Ovary (tissue), 3 donors: ENCODE results near the gene PRODH2.

Source experiments
- POLR2A ChIP-seq: fragments of 450-650 bp; IDR thresholded peaks from one replicate; pipeline ENCODE4 v1.6.1; 2017; ENCODE audit warnings: antibody characterized with exemption, mild to moderate bottlenecking, moderate library complexity
- TF ChIP-seq, protein P1 (sequence below), 3 donors: fragments of 450-650 bp in 2 of 3; fragments of 200-600 bp in 1 of 3; IDR thresholded peaks; one replicate each; pipeline versions ENCODE4 v1.5.1 to v1.8.0; 2016 to 2022; ENCODE audit warnings: antibody characterized with exemption in 3 of 3, mild to moderate bottlenecking in 1 of 3
- donor health status: DM: no; HTN: no; CAD: no.

DNA sequence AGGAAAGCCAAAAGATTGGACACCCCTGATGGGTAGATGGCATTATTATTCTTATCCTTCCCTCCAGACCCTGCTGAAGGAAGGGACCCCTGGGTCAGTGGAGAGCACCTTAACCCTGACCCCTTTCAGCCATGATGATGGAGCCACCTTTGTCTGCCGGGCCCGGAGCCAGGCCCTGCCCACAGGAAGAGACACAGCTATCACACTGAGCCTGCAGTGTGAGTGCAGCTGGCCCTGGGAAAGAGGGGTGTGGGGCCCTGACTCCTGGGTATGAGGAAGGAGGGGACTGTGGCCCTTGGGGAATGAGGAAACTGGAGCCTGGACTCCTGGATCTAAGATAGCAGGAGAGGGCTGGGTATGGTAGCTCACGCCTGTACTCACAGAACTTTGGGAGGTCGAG, 46.8 kb upstream of the PRODH2 start:
- TF ChIP-seq POLR2A, result no peak
- TF ChIP-seq, protein P1, sequence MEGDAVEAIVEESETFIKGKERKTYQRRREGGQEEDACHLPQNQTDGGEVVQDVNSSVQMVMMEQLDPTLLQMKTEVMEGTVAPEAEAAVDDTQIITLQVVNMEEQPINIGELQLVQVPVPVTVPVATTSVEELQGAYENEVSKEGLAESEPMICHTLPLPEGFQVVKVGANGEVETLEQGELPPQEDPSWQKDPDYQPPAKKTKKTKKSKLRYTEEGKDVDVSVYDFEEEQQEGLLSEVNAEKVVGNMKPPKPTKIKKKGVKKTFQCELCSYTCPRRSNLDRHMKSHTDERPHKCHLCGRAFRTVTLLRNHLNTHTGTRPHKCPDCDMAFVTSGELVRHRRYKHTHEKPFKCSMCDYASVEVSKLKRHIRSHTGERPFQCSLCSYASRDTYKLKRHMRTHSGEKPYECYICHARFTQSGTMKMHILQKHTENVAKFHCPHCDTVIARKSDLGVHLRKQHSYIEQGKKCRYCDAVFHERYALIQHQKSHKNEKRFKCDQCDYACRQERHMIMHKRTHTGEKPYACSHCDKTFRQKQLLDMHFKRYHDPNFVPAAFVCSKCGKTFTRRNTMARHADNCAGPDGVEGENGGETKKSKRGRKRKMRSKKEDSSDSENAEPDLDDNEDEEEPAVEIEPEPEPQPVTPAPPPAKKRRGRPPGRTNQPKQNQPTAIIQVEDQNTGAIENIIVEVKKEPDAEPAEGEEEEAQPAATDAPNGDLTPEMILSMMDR (IDR thresholded peaks at IDR 0.05), result no peak
